Measurements from ENCODE around the gene PTGES.

PTGES gene

GRCh38 chr9:129716091-129716490, 36.8 kb downstream of the PTGES start:
- no peak for DNase-seq

- DNase-seq: no peak
These were observed 38.3 kb downstream of the PTGES start for GRCh38 chr9:129714511-129715061.

- no peak for DNase-seq
These were observed 39.5 kb downstream of the PTGES start for GRCh38 chr9:129713402-129713679.

GRCh38 chr9:129712634-129713401, 40.0 kb downstream of the PTGES start:
- no peak for DNase-seq

DNA sequence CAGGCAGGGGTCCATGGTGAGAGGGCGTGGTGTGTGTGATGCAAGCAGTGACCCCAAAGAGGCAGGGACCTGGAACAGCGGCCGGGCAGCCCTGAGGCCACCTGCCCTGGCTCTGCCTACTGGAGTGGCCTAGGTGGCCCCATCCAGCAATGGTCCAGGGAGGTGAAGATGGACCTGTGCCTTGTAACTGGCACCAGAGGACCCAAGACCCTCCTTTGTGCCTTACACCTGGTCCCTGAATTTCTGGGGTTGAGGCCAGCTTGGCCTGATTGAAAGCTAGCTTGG, 42.7 kb downstream of the PTGES start:
- DNase-seq: no peak

DNA sequence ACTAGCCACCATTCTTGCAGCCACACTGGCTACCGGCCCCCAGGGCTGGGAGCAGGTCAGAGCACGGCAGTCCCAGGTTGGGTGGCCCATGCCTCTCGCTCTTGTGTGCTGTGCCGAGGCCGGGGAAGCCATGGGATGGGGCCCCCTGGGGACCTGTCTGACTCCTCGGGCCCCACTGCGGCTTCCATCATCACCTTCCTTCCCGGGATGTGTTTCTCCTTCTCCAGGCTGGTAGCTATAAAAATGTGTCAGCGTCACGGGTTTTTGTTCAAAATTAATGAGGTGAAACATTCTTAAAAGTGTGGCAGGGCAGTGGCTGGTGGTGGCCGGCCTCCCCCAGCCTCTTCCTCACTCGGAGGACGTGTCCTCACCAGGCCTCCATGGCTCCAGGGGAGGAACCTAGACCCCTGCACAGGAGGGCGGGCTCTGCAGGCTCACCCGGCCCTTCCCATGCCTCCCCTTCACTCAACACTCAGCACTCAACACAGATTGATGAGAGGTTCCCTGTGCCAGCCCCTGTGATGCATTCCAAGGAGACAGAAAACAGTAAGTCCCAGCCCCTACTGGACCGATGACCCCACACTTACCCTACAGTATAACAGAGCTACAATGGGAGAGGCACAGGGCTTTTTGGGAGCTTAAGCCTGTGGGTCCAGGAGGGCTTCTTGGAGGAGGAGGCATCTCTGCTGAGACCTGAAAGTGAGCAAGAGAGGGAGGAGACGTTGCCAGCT, 43.2 kb downstream of the PTGES start:
- DNase-seq: no peak

GRCh38 chr9:129708793-129709192, 44.0 kb downstream of the PTGES start:
- no peak for DNase-seq

DNA sequence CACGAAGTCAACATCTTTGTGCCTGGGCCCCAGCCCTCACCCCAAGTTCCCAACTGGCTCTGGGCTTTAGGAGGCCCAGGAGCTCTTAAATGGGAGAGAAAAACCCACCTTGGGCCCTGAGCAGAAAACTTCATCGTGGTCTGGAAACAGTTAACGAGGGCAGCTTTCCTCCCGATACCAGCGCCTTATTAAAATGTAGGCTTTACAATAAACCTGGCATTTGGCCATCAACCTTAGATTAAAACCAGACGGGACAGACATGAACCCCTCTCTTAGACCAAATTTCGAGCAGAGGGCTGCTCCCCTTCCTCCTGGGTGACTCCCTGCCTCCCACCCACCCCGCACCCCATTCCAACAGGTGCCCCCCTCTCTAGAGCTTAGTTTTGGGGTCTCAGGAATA, 48.0 kb downstream of the PTGES start:
- no peak for DNase-seq

GRCh38 chr9:129703667-129704355, 49.0 kb downstream of the PTGES start:
- no peak for DNase-seq

- no peak for DNase-seq
These were observed 50.0 kb downstream of the PTGES start for GRCh38 chr9:129702589-129703520.

- DNase-seq: no peak
These were observed 51.3 kb downstream of the PTGES start for GRCh38 chr9:129701549-129701948.

- no peak for DNase-seq
These were observed 51.8 kb downstream of the PTGES start for GRCh38 chr9:129701054-129701453.

- no peak for DNase-seq
These were observed 54.5 kb downstream of the PTGES start for GRCh38 chr9:129698254-129698757.

DNA sequence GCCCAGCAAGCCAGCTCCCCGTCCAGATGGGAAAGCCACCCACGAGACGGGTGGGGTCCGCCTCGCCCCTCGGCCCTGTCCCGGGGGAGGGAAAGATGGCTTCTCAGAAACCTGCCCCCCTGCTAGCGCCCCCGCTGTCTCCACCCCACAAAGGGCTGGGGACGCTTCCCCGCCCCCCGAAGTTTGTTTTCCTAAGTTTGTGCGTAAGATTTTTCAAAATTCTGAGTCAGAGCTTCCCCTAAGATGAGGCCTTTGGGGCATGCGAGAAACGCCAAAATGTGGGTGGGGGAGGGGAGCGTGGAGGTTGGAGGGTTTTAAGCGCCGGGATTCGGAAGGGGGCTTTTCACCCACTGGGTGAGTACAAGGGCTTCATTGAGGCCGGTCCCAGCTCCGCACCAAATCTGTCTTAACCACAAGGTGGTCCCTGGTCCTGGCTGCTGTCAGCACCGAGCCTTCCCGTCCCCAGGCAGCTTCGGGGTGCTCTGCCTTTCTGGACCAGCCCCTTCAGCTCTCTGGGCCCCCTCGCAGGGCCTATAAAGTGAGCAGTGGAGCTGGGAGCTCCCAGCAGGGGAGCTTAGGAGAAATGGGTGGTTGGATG, 55.1 kb downstream of the PTGES start:
- DNase-seq: no peak

DNA sequence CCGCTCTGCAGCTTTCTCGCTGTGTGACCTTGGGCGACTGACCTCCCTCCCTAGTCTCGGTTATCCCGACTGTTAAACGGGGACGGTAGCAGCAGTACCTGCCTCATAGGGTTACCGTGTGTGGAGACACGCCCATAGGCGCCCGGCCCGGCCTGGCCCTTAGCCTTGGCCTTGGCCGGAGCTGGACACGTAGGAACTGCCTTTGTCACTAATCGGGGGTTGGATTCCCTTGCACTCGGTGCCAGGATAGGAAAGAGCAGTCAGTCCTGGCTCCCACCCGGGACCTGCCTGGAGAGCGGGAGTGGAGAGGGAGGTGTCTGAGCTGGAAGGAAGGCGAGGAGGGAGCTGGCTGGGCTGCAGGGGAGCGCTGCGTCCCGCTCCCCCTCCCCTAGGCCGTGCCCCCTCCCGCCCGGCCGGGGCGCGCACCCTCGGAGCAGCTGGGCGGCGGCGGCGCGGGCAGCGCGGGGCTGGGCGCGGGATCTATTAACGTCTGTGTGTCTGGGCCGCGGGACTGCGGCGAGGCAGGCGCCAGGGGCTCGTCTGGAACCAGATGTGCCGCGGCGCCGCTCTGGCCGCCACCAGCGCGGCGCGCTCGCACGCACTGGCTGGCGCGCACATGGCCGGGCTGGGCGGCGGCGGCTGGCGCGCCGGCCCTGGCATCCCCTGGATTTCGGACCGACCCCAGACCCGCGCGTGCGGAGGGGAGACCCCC, 55.7 kb downstream of the PTGES start:
- no peak for DNase-seq

GRCh38 chr9:129695870-129696269, 57.0 kb downstream of the PTGES start:
- no peak for DNase-seq

DNA sequence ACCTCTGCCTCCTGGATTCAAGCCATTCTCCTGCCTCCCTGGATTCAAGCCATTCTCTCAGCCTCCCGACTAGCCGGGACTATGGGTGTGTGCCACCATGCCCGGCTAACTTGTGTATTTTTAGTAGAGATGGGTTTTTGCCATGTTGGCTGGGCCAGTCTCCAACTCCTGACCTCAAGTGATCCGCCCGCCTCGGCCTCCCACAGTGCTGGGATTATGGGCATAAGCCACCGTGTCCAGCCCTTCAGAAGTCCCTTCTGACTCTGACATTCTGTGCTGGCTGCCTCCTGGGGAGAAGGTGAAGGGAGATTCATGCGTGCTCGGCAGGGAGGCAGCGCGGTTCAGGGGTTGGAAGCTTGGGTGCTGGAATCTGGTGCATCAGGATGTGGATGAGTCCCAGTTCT, 58.6 kb downstream of the PTGES start:
- no peak for DNase-seq

- no peak for DNase-seq
These were observed 59.1 kb downstream of the PTGES start for GRCh38 chr9:129693741-129694140.

GRCh38 chr9:129692534-129692933, 60.3 kb downstream of the PTGES start:
- no peak for DNase-seq

Data from CD4-positive, alpha-beta T cell treated with Interferon gamma for 1 hour (primary cell).